ENCODE measurements around the gene CAMK1D.
"Not testable (repeated sequence)": the region's sequence is repeated elsewhere in the genome, so short reads cannot be mapped to it uniquely, and the experiment has no call there.

Gene CAMK1D

DNA sequence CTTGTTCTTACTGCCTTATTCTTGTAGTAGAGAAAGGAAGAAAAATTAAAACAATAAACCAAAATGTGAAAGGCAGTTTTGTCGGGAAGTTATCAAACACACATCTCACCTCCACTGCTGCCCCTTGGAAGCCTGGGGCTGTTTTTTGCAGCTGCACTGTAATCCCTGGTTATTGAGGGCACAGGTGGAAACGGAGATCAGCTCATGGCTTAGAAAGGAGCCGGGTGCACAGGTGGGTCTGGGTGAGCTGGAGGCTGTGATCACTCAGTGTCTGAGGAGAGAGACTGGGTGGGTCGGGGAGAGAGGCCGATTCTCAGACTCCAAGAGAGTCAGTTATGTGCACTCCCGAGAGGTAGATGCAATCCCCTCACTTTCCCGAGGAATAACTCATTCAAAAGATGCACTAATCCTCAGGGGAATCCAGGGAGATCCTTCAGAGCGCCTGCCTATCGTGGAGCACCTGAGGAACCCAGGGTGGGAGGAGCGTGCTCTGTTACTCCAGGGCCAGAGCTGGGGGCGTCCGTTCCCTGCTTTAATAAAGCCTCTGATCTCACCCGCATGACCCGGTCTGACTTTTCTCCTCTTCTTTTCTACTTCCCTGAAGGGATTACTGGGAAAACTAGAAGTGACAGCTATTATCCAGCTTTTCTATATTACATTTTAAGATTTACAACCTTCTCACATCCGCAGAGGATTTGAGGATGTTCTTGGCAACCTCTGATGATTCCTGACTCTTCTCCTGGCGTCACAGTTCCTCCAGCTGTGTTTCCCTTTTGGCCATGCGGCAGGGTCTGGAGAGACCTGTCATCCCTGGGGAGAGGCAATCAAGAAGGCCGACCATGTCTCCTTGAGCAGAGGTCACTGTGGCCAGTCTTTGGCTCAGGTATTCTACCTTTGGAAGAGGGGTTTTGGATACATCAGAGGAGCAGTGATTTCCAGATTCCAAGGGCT, 82.1 kb downstream of the CAMK1D start:
- no peak for DNase-seq (ENCODE audit: low spot score)

DNA sequence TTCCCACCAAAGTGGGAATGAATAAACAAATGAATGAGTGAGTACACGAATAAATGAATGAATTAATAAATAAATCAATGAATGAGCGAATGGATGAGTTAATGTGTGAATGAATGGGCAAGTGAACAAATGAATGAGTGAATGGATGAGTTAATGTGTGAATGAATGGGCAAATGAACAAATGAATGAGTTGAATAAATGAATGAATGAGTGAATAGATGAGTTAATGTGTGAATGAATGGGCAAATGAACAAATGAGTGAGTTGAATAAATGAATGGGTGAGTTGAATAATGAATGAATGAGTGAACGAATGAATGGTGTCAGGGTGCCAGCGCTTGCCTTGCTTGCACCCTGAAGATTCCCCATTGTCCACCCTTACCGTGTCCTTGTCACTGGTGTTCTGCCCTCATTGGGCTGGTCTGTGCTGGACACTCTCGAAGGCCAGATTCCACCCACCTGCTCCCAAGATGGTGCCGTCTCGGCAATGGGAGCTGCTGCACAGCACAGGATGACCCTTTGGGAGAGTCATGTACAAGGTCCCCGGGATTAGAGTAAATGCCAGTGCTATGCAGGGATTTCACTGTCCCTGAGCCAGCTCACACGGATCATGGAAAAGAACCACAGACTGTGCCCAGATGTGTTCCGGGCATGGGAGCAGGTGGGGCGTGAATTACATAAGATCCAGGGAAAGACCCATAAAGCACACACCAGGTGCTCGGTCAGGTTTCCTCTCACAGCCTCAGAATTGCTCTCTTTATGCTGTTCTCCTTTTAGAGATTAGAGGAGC, 83.2 kb downstream of the CAMK1D start:
- no peak for DNase-seq (ENCODE audit: low spot score)

DNA sequence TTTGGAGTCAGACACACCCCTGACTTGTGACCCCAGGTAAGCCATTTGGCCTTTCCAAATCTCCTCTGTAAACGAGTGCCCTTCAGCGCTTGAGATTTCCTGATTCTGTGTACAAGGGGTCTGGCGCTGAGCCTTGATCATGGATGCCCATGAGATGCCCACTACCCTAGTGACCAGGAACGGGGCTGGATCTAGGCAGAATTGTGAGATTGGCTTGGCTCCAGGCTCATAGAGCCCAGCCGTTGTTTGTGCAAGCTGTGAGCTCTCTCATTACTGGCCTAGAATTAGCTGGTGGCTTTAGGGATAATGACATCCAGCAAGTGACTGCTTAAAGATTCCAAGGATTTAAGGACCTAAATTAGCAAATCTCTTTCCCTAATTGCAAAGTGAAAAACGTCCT, 84.9 kb downstream of the CAMK1D start:
- DNase-seq (ENCODE audit: low spot score), result no peak

GRCh38 chr10:12434677-12435076, 85.3 kb downstream of the CAMK1D start:
- not testable (repeated sequence) for DNase-seq (ENCODE audit: low spot score)

DNA sequence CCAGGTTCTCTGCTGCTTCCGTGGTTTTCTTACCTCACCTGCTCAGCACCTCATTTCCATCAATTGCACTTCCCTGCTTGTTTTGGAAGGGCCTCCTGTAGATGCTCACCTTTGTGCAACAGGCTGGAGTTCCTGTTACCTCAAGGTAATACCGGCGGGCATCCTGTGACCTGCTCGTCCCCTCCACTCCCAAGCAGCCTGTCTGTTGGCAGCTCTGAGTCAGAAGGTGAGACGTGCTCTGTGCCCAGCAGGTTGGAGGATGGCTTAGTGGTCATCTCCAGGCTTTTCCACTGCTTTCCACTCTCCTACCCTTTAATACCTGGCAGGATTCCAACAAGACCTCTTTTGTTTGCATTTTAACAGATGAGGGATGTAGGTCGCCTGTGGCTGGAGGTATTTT, 86.0 kb downstream of the CAMK1D start:
- DNase-seq (ENCODE audit: low spot score), result no peak

GRCh38 chr10:12438919-12439692, 89.8 kb downstream of the CAMK1D start:
- no peak for DNase-seq (ENCODE audit: low spot score)

DNA sequence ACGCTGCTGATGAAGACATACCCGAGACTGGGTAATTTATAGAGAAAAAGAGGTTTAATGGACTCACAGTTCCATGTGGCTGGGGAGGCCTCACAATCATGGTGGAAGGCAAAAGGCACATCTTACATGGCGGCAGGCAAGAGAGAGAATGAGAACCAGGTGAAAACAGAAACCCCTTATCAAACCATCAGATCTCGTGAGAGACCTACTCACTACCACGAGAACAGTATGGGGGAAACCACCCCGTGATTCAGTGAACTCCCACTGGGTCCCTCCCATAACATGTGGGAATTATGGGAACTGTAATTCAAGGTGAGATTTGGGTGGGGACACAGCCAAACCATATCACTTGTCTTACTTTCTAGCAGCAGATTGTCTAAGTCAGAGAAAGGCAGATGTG, 90.4 kb downstream of the CAMK1D start:
- DNase-seq (ENCODE audit: low spot score), result not testable (repeated sequence)

DNA sequence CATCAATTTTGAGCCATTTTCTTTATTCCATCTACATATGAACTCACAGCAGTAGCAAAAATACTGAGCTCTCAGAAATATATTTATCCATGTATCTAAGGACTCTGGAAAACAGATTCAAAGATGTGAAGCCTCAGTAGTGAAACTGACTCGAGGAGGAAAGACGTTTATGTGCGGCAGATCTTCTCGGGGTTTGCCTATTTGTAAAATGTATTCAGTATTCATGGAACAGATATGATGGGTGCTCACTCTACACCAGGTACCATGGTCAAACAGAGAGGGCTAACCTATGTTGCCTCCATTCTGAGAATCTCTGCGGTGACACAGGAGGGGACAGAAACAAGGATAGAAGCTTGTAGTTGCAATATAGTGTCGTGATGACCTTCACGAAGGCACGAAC, 93.7 kb downstream of the CAMK1D start:
- DNase-seq (ENCODE audit: low spot score), result no peak

GRCh38 chr10:12444981-12445700, 95.8 kb downstream of the CAMK1D start:
- DNase-seq (ENCODE audit: low spot score), result no peak

DNA sequence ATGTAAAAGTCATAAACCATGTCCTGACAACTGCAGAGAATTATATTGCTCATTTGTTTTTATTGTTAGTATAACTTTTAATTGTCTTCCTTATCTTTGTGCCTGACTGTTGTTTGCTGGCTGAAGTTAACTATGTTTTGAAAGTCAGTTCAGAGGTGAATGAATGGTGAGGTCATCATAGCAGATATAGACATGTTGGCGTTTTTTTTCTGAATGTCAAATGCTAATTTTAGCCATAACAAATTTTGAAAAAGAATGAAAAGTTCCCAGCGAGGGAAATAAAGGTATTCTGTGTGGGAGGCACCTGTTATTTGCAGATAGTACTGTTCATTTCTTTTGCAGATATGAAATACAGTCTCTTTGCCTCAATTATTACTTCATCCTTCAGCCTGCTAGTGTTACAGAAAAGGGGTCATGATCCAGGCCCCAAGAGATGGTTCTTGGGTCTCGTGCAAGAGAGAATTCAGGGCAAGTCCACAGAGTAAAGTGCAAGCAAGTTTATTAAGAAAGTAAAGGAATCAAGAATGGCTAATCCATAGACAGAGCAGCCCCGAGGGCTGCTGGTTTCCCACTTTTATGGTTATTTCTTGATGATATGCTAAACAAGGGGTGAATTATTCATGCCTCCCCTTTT, 96.5 kb downstream of the CAMK1D start:
- no peak for DNase-seq (ENCODE audit: low spot score)

DNA sequence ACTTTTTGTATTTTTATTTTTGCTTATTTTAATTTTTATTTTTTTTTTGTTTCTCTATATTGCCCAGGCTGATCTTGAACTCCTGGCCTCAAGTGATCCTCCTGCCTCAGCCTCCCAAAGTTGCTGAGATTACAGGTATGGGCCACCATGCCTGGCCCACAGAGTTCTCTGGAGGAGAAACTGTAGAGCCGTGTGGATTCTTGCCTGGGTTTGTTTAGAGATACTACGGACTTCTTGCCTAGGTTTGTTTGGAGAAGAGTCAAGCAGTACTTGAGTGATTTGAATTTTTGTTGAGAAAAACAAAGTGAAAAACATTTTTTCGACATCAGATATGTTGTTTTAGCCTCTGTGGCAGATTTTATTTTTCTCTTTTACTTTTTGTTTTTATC, 99.0 kb downstream of the CAMK1D start:
- DNase-seq (ENCODE audit: low spot score), result no peak

DNA sequence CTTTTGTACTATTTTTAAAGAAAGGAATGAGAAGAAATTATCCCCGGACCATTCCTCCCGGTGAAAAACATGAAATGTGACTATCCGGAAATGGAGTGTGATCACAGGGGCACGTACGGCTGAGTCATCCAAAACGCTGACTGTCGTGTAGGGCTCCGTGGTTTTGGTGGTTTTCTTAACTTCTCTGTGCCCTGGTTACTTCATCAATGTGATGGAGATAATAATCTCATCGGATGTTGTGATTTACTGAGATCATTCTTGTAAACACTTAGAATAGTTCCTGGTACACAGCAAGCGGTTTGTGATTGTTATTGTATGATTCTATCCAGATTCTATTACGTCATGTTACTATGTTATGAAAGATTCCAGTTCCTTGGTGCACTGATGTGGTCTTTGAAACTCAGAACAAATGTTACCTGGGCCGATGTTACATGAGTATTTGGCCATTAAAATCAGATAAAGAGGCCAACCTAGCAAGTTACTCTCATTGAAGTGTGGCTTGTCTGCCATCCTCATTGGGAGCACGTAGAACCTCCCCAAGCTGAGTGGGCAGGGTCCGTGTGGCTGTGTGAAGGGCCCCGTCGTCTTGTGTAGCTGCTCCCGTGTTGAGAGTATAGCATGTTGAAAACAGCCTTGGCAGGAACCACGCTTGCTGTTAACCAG, 99.5 kb downstream of the CAMK1D start:
- peak; percentile 87 for DNase-seq (ENCODE audit: low spot score)

DNA sequence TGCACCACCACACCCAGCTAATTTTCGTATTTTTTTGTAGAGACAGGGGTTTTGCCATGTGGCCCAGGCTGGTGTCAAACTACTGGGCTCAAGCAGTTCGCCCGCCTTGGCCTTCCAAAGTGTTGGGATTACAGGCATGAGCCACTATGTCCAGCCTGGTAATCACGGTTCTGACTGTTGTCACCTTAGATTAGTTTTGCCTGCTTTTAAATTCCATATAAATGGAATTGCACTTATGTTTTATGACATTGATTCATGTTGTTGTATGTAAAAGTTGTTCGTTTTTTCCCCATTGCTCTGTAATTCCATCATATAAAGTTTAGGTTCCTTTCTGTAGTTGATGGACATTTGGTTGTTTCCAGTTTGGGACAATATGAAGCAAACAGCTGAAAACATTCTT, 106.0 kb downstream of the CAMK1D start:
- no peak for DNase-seq (ENCODE audit: low spot score)

DNA sequence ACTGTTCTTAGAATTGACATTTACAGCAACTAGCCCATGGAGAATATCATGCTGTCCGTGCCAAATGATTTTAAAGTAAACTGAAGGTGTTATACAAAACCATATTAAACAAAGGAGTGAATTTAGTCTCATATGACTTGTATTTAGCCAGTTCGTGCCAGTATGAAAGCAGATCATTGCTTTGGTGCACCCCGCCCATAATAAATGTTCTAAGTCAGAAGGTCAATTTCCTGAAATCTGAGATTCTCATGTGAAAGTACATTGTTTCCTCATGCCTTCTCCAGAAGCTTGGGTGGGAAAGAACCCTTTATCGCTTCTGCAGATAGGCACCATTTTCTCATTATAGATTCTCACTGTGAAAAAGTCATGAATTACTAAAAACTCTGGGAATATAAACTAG, 106.4 kb downstream of the CAMK1D start:
- DNase-seq (ENCODE audit: low spot score), result no peak

DNA sequence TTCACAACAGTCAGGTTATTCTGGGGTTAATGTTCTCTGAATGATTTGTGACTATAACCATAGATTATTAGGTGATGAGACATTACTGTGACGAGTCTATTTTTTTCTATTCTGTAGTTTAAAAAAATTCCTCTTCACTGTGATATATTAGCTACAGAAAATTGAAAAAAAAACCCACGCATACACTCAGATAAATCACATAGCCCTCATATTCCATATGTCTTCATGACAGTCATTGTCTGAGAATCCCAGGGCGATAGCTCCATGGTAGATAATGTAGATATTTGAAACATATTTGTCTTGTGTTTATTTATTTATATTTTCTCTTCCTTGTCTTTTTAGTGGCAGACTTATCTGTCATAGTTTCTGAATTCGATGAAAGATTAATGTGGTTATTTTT, 110.0 kb downstream of the CAMK1D start:
- no peak for DNase-seq (ENCODE audit: low spot score)

- no peak for DNase-seq (ENCODE audit: low spot score)
Measured at GRCh38 chr10:12459762-12460161, 110.4 kb downstream of the CAMK1D start.

- DNase-seq (ENCODE audit: low spot score), result no peak
Measured at GRCh38 chr10:12463459-12463838, 114.1 kb downstream of the CAMK1D start.

- DNase-seq (ENCODE audit: low spot score), result no peak
Measured at GRCh38 chr10:12465385-12466136, 116.2 kb downstream of the CAMK1D start.

- no peak for DNase-seq (ENCODE audit: low spot score)
Measured at GRCh38 chr10:12466704-12467305, 117.5 kb downstream of the CAMK1D start.

DNA sequence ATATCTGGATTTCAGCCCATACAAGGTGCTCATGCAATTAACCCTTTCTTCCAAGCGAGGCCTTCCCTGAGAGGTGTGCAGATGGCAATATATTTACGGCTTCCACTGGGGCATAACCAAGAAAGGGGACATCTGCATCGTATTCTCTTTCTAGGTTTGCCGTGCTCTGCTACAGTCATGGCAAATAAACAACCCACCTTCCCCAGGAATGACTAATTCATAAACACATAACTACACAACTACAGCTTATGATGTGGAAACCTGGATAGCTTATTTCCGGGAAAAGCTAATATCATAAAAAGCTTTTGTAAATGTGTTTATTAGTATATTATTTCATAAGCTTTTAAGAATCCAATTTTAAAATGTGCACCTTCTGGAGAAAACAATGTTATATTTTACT, 120.0 kb downstream of the CAMK1D start:
- DNase-seq (ENCODE audit: low spot score), result no peak

Data from CD4-positive, alpha-beta T cell treated with Interleukin-15 for 4 hours (primary cell).